VCaP (cell line): Measurements from ENCODE around the gene MYO9A.

Source experiments
- H3K27ac ChIP-seq: fragments of 450-650 bp; 2 replicates; pipeline ENCODE4 v1.5.1; 2017
- TF ChIP-seq, protein P1 (sequence below): fragments of 450-650 bp; conservative IDR thresholded peaks from 2 replicates; pipeline ENCODE4 v1.5.1; 2017; ENCODE audit warnings: mild to moderate bottlenecking, moderate library complexity

Gene MYO9A

DNA sequence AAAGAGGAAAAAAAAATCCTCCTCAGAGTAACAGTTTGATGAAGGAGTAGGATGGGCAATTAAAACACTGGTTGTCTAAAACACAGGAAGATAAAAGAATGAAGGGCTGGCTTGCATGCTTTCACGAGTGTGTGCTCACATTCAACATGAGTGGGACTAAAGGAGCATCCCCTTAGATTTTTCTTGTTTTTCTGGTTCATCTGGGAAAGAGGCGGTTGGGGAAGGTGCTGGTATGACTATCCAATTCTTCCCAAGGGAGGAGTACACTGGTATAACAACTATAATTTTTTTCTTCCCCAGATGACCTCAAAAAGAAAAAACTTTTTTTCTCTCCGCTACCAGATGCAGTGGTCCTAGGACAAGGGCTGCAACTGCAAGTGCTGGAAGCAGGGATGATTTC lies 143.7 kb downstream of the MYO9A start:
- TF ChIP-seq, protein P1, sequence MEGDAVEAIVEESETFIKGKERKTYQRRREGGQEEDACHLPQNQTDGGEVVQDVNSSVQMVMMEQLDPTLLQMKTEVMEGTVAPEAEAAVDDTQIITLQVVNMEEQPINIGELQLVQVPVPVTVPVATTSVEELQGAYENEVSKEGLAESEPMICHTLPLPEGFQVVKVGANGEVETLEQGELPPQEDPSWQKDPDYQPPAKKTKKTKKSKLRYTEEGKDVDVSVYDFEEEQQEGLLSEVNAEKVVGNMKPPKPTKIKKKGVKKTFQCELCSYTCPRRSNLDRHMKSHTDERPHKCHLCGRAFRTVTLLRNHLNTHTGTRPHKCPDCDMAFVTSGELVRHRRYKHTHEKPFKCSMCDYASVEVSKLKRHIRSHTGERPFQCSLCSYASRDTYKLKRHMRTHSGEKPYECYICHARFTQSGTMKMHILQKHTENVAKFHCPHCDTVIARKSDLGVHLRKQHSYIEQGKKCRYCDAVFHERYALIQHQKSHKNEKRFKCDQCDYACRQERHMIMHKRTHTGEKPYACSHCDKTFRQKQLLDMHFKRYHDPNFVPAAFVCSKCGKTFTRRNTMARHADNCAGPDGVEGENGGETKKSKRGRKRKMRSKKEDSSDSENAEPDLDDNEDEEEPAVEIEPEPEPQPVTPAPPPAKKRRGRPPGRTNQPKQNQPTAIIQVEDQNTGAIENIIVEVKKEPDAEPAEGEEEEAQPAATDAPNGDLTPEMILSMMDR, result no peak
- H3K27ac ChIP-seq, result no peak overlapping the region

DNA sequence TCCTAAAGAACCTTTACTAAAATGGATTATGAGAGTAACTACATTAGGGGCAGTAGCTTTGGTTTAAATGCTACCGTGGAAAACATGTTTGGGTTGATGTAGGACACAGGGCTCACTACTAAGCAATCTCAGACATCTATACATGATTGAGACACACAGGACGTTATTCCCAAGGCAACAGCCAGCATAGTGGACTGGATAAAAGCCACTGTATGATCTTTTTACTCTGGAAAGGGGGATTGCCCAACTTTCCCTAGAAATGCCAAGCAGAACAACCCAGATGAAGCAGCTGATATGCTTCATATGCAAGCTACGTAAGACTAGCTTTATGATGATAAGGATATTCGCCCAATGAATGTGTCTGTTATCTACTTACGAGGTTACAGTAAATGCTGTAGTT lies 144.6 kb downstream of the MYO9A start:
- TF ChIP-seq, protein P1, result no peak
- no peak overlapping the region for H3K27ac ChIP-seq

DNA sequence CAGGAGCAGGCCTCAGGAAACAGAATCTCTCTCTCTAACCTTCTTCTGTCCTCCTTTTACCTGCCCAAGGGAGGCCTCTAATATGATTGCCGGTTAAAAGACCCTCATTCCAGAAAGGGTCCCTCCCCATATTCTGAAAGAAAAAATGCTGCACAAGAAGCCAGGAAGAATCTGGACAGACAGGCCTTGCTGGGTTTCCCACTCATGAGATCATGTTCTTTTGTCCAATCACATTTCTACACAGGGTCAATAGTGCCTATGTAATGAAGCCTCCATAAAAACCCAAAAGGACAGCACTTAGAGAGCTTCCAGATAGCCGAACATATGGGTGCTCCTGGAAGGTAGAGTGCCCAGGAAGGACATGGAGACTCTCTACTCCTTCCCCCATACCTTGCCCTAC lies 146.0 kb downstream of the MYO9A start:
- H3K27ac ChIP-seq, result no peak overlapping the region
- TF ChIP-seq, protein P1, result no peak

DNA sequence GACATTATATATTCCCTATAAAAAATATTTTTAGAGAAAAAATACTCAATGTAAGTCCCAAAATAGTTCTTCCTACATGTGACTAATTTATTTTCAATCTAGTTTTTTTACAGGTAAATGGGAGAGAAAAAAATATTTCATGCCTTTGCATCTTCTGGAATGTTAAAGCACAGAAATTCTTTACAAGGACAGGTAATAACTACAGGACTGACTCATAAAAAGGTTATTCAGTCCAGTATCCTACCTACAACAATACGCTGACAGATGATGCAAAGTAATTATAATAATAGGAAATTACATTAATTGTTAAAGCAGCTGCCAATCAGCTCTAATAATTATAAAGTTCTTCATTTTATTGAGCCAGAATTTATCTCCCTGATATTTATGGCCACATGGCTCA lies 147.5 kb downstream of the MYO9A start:
- TF ChIP-seq, protein P1, result no peak
- H3K27ac ChIP-seq, result no peak overlapping the region

DNA sequence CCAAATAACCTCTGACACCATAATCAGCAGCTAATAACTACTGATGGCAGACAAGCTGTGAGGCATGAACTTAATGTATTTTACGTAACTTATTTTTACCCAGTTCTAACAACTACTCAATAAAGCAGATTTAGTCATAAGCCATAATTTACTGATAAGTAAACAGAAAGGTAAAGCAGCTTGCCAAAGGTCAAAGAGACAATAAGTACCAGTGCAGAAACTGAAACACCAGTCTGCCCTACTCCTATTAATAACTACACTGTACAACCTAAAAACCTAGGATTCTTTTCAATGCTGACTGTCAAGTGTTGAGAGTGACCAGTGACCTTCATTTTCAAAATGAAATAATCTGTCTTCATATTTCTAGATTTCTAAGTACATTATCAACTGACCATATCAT lies 155.4 kb downstream of the MYO9A start:
- H3K27ac ChIP-seq, result no peak overlapping the region
- TF ChIP-seq, protein P1, result no peak

DNA sequence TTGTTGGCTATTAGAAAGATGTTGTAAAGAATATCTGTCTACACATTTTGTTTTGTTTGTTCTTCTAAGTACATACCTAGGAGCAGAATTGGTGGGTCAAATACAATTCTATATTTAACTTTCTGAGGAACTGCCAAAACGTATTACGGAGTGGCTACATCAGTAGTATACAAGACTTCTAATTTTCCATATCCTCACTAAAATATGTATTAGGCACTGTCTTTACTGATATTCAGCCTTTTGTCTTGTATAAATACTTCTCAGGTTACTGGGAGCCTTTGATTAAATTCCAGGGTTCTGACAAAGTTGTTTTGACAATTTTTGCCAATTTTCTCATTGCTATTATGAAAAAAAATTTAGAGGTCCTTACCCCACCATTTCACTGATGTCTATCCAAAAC lies 160.9 kb downstream of the MYO9A start:
- TF ChIP-seq, protein P1, result no peak
- H3K27ac ChIP-seq, result no peak overlapping the region

DNA sequence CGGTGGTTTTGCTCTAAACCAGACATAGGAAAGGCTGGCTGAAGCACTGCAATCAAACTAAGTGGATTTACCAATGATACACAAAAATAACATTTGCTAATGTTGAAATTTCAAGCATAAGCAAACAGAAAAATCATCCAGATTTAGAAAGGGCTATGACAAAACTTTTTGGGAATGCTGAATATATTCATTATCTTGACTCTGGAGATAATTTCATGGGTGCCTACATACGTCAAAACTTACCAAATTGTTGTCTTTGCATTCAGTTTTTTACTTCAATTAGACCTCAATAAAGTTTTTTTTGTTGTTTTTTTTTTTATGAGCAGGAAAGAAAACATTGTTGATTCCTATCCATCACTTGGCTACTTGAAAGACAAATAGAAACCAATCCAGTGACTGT lies 166.8 kb downstream of the MYO9A start:
- H3K27ac ChIP-seq, result no peak overlapping the region
- TF ChIP-seq, protein P1, result no peak

DNA sequence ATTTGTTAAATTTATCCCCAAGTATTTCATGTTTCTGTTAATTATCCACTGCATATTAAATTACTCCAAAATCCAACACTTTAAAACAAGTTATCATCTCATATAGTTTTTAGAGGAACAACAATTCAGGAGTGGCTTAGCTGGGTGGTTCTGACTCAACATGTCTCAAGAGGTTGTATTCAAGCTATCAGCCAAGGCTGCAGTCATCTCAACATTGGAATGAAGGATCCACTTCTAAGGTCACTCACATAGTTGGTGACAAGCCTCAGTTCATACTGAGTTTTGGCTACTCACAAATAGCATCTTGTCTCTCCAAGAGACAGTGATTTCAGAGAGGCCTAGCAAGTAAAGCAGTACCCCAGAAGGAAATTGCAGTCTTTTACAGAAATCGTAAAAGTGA lies 172.9 kb downstream of the MYO9A start:
- TF ChIP-seq, protein P1, result no peak
- H3K27ac ChIP-seq, result no peak overlapping the region
